MM.1S (cell line): ENCODE results near the gene DVL2.

Experiments
- DNase-seq: peaks from one replicate; pipeline ENCODE4 v3.0.0-alpha.2; 2015
- H2AFZ ChIP-seq: fragments of 300-600 bp; sonication (generic); 2 replicates; pipeline ENCODE4 v1.6.0; 2016; ENCODE audit warnings: antibody characterized with exemption, low read length
- H3F3A ChIP-seq: fragments of 300-600 bp; sonication (generic); 2 replicates; pipeline ENCODE4 v1.6.1; 2016; ENCODE audit warnings: mild to moderate bottlenecking, antibody characterized with exemption, low read length, moderate library complexity, mixed read lengths; ENCODE audit not compliant: insufficient read depth
- H3K27ac ChIP-seq: fragments of 300-600 bp; sonication (generic); 2 replicates; pipeline ENCODE4 v1.5.1; 2016; ENCODE audit warnings: mild to moderate bottlenecking, low read length
- H3K27me3 ChIP-seq: fragments of 300-600 bp; sonication (generic); replicated peaks from 2 replicates; pipeline ENCODE4 v1.6.0; 2016; ENCODE audit warnings: low read length; ENCODE audit not compliant: insufficient read depth
- H3K36me3 ChIP-seq: fragments of 300-600 bp; sonication (generic); replicated peaks from 2 replicates; pipeline ENCODE4 v1.6.1; 2016; ENCODE audit warnings: mild to moderate bottlenecking, low read length, mixed read lengths; ENCODE audit not compliant: insufficient read depth
- H3K4me1 ChIP-seq: fragments of 300-600 bp; sonication (generic); 2 replicates; pipeline ENCODE4 v1.6.1; 2016; ENCODE audit warnings: low read length, mixed read lengths
- H3K4me2 ChIP-seq: fragments of 300-600 bp; sonication (generic); 2 replicates; pipeline ENCODE4 v1.6.0; 2016; ENCODE audit warnings: low read depth, low read length
- H3K4me3 ChIP-seq: fragments of 300-600 bp; sonication (generic); 2 replicates; pipeline ENCODE4 v1.5.1; 2016; ENCODE audit warnings: low read length, mixed read lengths
- H3K79me2 ChIP-seq: fragments of 300-600 bp; sonication (generic); 2 replicates; pipeline ENCODE4 v1.6.1; 2016; ENCODE audit warnings: mixed run types, low read length, mixed read lengths
- H3K9ac ChIP-seq: fragments of 300-600 bp; sonication (generic); 2 replicates; pipeline ENCODE4 v1.6.1; 2016; ENCODE audit warnings: low read length, mixed read lengths
- H3K9me2 ChIP-seq: fragments of 300-600 bp; sonication (generic); replicated peaks from 2 replicates; pipeline ENCODE4 v1.6.1; 2016; ENCODE audit warnings: mild to moderate bottlenecking, low read length, mixed read lengths; ENCODE audit not compliant: insufficient read depth
- H3K9me3 ChIP-seq: fragments of 300-600 bp; sonication (generic); replicated peaks from 2 replicates; pipeline ENCODE4 v1.6.1; 2016; ENCODE audit warnings: mild to moderate bottlenecking, low read length, mixed read lengths; ENCODE audit not compliant: insufficient read depth
- H4K20me1 ChIP-seq: fragments of 300-600 bp; sonication (generic); 2 replicates; pipeline ENCODE4 v1.6.1; 2016; ENCODE audit warnings: mild to moderate bottlenecking, low read length, moderate library complexity, mixed read lengths; ENCODE audit not compliant: insufficient read depth
- EZH2 ChIP-seq: fragments of 300-600 bp; sonication (generic); optimal IDR thresholded peaks from 2 replicates; pipeline ENCODE3; 2017; ENCODE audit warnings: low read depth, mild to moderate bottlenecking, antibody characterized with exemption, low read length, mixed read lengths
- EZH2phosphoT487 ChIP-seq: fragments of 300-600 bp; sonication (generic); IDR thresholded peaks from 2 replicates; pipeline ENCODE4 v1.6.1; 2018; ENCODE audit warnings: antibody characterized with exemption, low read length
- TF ChIP-seq, protein P1 (sequence below): fragments of 300-600 bp; sonication (generic); IDR thresholded peaks from 2 replicates; pipeline ENCODE4 v1.5.1; 2016; ENCODE audit warnings: antibody characterized with exemption, low read length, mixed read lengths

DVL2 gene

DNA sequence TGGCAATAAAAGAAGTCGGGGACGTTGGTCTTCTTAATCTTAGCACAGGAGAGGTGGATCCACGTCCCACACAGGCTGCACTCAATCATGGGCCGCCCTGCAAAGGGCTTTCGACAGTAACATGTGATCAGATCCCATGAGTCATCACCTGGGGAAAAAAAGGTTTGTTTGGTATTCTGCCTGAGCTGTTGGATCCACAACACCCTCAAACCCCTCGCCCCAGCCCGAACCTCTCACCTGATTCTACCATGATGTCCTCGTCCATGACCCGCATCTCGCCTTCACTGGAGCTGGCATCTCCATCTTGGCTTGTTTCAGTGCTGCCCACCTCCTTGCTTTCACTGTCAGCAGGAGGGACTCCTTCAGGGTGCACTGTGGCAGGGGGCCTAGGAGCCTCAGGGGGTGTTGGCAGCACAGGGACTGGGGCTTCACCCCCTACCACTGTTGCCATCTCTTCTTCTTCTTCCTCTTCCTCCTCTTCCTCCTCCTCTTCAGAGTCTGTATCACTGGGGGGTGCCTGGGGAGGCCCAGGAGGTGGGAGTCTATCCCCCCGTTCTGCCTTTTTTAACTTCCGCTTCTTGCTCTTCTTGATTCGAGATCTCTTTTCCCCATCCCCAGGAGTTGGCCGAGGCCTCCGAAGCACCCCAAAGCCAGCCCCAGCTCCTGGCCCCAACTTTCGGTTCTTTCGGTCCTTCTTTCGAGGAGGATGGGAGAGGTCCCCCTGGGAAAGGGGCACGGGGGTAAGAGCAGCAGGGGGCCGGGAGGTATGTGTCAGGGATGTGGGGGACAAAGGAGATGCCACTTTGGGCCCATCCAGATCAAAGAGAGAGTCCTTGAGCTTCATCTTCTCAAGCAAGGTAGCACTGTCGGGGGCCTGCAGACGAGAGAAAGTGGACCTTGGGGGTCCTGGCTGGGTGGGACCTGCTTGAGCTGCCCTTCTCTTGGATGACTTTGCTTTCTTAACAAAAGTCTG lies 1.7 kb upstream of the DVL2 start:
- peaks cover 31% of the 10 kb centered on the region for H3K4me1 ChIP-seq
- no peak overlapping the region for H2AFZ ChIP-seq
- no peak overlapping the region for H3K27ac ChIP-seq
- H3K27me3 ChIP-seq = no peaks in the 10 kb centered on the region
- H3K79me2 ChIP-seq = peaks cover 84% of the 10 kb centered on the region
- H3K4me2 ChIP-seq = peak overlapping the region; percentile 97
- no peaks in the 10 kb centered on the region for H3K9me3 ChIP-seq
- H4K20me1 ChIP-seq = no peaks in the 10 kb centered on the region
- no peak overlapping the region for H3K4me3 ChIP-seq
- H3F3A ChIP-seq = peaks cover 36% of the 10 kb centered on the region
- H3K36me3 ChIP-seq = no peaks in the 10 kb centered on the region; the same call in 1 of the 2 replicates
- no peak overlapping the region for H3K9ac ChIP-seq
- no peak for DNase-seq
- TF ChIP-seq, protein P1, sequence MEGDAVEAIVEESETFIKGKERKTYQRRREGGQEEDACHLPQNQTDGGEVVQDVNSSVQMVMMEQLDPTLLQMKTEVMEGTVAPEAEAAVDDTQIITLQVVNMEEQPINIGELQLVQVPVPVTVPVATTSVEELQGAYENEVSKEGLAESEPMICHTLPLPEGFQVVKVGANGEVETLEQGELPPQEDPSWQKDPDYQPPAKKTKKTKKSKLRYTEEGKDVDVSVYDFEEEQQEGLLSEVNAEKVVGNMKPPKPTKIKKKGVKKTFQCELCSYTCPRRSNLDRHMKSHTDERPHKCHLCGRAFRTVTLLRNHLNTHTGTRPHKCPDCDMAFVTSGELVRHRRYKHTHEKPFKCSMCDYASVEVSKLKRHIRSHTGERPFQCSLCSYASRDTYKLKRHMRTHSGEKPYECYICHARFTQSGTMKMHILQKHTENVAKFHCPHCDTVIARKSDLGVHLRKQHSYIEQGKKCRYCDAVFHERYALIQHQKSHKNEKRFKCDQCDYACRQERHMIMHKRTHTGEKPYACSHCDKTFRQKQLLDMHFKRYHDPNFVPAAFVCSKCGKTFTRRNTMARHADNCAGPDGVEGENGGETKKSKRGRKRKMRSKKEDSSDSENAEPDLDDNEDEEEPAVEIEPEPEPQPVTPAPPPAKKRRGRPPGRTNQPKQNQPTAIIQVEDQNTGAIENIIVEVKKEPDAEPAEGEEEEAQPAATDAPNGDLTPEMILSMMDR = no peak
- TF ChIP-seq EZH2 = no peak
- no peak for TF ChIP-seq EZH2phosphoT487
- no peaks in the 10 kb centered on the region for H3K9me2 ChIP-seq

DNA sequence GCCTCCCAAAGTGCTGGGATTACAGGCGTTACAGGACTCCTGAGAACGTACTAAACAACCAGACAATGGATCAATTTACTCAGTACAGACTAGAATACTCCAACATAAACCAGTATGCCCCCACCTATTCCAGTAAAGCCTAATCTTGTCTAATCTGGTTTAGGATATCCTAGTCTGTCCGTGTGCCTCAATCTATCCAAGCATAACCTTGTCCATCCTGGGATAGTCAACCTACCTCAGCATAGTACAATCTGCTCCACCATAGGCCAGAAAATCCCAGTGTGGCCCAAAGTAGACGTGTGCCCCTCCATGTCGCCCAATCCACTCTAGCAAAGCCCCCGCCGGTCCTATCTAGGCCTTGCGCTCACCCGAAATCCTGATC lies 625 bp downstream of the DVL2 start:
- no peaks in the 10 kb centered on the region; the same call in 1 of the 2 replicates for H3K36me3 ChIP-seq
- H3K9me3 ChIP-seq = no peaks in the 10 kb centered on the region
- DNase-seq = no peak
- no peaks in the 10 kb centered on the region for H3K9me2 ChIP-seq
- H3F3A ChIP-seq = peaks cover 25% of the 10 kb centered on the region
- peaks cover 80% of the 10 kb centered on the region for H3K79me2 ChIP-seq
- no peaks in the 10 kb centered on the region for H3K27me3 ChIP-seq
- H3K4me3 ChIP-seq = peak overlapping the region; percentile 99
- peak overlapping the region; percentile 46; the same call in 1 of the 2 replicates for H3K27ac ChIP-seq
- H3K4me2 ChIP-seq = peak overlapping the region; percentile 97
- H4K20me1 ChIP-seq = no peaks in the 10 kb centered on the region
- TF ChIP-seq, protein P1 = no peak
- TF ChIP-seq EZH2phosphoT487 (no peak), EZH2 (no peak)
- H2AFZ ChIP-seq = peak overlapping the region; percentile 86
- H3K9ac ChIP-seq = peak overlapping the region; percentile 79
- peaks cover 19% of the 10 kb centered on the region for H3K4me1 ChIP-seq

DNA sequence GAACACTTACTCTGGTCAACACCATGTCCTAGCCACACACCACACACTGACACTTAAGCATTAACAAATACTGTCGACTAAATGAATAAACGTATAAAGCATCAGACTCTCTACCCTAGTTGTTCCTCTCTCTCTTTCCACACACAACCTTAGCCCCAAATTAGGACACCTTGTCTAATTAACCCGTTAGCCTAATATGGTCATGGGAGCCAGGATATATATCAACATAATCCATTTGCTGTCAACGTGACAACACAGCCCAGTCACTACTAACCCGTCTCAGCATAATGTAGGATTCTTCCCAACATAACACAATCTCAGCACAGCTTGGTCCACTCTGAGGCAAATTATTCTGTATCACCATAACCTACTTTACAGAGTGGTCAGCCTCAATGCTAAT lies 2.2 kb downstream of the DVL2 start:
- Histone ChIP-seq H3K27me3 (no peaks in the 10 kb centered on the region), H3K27ac (no peak overlapping the region), H3K4me1 (peaks cover 15% of the 10 kb centered on the region), H3K9me3 (no peaks in the 10 kb centered on the region), H3K9ac (no peak overlapping the region), H3K4me2 (no peak overlapping the region), H3F3A (peaks cover 17% of the 10 kb centered on the region), H3K79me2 (peaks cover 71% of the 10 kb centered on the region), H3K36me3 (no peaks in the 10 kb centered on the region; the same call in 1 of the 2 replicates), H4K20me1 (no peaks in the 10 kb centered on the region), H2AFZ (no peak overlapping the region), H3K9me2 (no peaks in the 10 kb centered on the region), H3K4me3 (no peak overlapping the region)
- no peak for DNase-seq
- TF ChIP-seq EZH2 (no peak), EZH2phosphoT487 (no peak)
- TF ChIP-seq, protein P1 = no peak
